ENCODE data around the gene BTG3. TPM values are rescaled to one million over a fixed set of nuclear protein-coding genes. Genes with fewer than 3 reads are reported as not detected.

Gene BTG3
- total RNA-seq, 2 donors from 2014 or later = 52.2 to 54.9 TPM

- Mint-ChIP-seq H3K4me3 (no peak overlapping the region), H3K27me3 (peaks cover 20 to 31% of the 10 kb centered on the region in 2 donors), H3K9me3 (no peaks in the 10 kb centered on the region), H3K4me1 (ENCODE audit: low read depth in 2 of 2) (no peaks in the 10 kb centered on the region), H3K36me3 (no peaks in the 10 kb centered on the region), H3K27ac (no peak overlapping the region)
- DNase-seq (ENCODE audit: low spot score) (no peak), ATAC-seq (no peak)
Measured at GRCh38 chr21:17577701-17578100, 35.0 kb downstream of the BTG3 start.

GRCh38 chr21:17576080-17576835 lies 36.4 kb downstream of the BTG3 start:
- ATAC-seq (no peak), DNase-seq (ENCODE audit: low spot score) (no peak)
- H3K9me3 Mint-ChIP-seq = no peaks in the 10 kb centered on the region
- H3K27me3 Mint-ChIP-seq = peaks cover 16 to 32% of the 10 kb centered on the region in 2 donors
- no peaks in the 10 kb centered on the region for H3K36me3 Mint-ChIP-seq
- no peaks in the 10 kb centered on the region for H3K4me1 Mint-ChIP-seq (ENCODE audit: low read depth in 2 of 2)
- no peak overlapping the region for H3K4me3 Mint-ChIP-seq
- H3K27ac Mint-ChIP-seq = no peak overlapping the region

GRCh38 chr21:17575076-17575475 lies 37.6 kb downstream of the BTG3 start:
- H3K9me3 Mint-ChIP-seq = no peaks in the 10 kb centered on the region
- H3K4me3 Mint-ChIP-seq = no peak overlapping the region
- DNase-seq (ENCODE audit: low spot score) (no peak), ATAC-seq (no peak)
- H3K36me3 Mint-ChIP-seq = no peaks in the 10 kb centered on the region
- H3K4me1 Mint-ChIP-seq (ENCODE audit: low read depth in 2 of 2) = no peaks in the 10 kb centered on the region
- no peak overlapping the region for H3K27ac Mint-ChIP-seq
- peaks cover 18 to 32% of the 10 kb centered on the region in 2 donors for H3K27me3 Mint-ChIP-seq

GRCh38 chr21:17572431-17572830 lies 40.3 kb downstream of the BTG3 start:
- DNase-seq (ENCODE audit: low spot score) (no peak), ATAC-seq (no peak)
- H3K4me1 Mint-ChIP-seq (ENCODE audit: low read depth in 2 of 2) = no peaks in the 10 kb centered on the region
- H3K27me3 Mint-ChIP-seq = peaks cover 14 to 17% of the 10 kb centered on the region in 2 donors
- no peak overlapping the region for H3K27ac Mint-ChIP-seq
- no peaks in the 10 kb centered on the region for H3K9me3 Mint-ChIP-seq
- H3K36me3 Mint-ChIP-seq = no peaks in the 10 kb centered on the region
- no peak overlapping the region for H3K4me3 Mint-ChIP-seq

GRCh38 chr21:17570786-17571185 lies 41.9 kb downstream of the BTG3 start:
- Mint-ChIP-seq H3K9me3 (no peaks in the 10 kb centered on the region), H3K4me1 (ENCODE audit: low read depth in 2 of 2) (no peaks in the 10 kb centered on the region), H3K36me3 (no peaks in the 10 kb centered on the region), H3K27ac (no peak overlapping the region), H3K27me3 (peaks cover 14 to 17% of the 10 kb centered on the region in 2 donors), H3K4me3 (no peak overlapping the region)
- no peak for DNase-seq (ENCODE audit: low spot score)
- no peak for ATAC-seq

GRCh38 chr21:17560377-17561025 lies 52.2 kb downstream of the BTG3 start:
- Mint-ChIP-seq H3K36me3 (no peaks in the 10 kb centered on the region), H3K9me3 (no peaks in the 10 kb centered on the region), H3K4me1 (ENCODE audit: low read depth in 2 of 2) (no peaks in the 10 kb centered on the region), H3K27me3 (peaks cover 3 to 20% of the 10 kb centered on the region in 2 donors), H3K27ac (no peak overlapping the region), H3K4me3 (no peak overlapping the region)
- DNase-seq (ENCODE audit: low spot score) (no peak), ATAC-seq (no peak)

- peaks cover 0 to 22% of the 10 kb centered on the region in 2 donors for H3K27me3 Mint-ChIP-seq
- DNase-seq (ENCODE audit: low spot score) (no peak), ATAC-seq (no peak)
- H3K4me1 Mint-ChIP-seq (ENCODE audit: low read depth in 2 of 2) = no peaks in the 10 kb centered on the region
- no peak overlapping the region for H3K4me3 Mint-ChIP-seq
- H3K9me3 Mint-ChIP-seq = no peaks in the 10 kb centered on the region
- no peaks in the 10 kb centered on the region for H3K36me3 Mint-ChIP-seq
- H3K27ac Mint-ChIP-seq = no peak overlapping the region
Measured at GRCh38 chr21:17554679-17555465, 57.8 kb downstream of the BTG3 start.

GRCh38 chr21:17554120-17554519 lies 58.6 kb downstream of the BTG3 start:
- Mint-ChIP-seq H3K27me3 (peaks cover 0 to 22% of the 10 kb centered on the region in 2 donors), H3K4me3 (no peak overlapping the region), H3K4me1 (ENCODE audit: low read depth in 2 of 2) (no peaks in the 10 kb centered on the region), H3K9me3 (no peaks in the 10 kb centered on the region), H3K36me3 (no peaks in the 10 kb centered on the region), H3K27ac (no peak overlapping the region)
- DNase-seq (ENCODE audit: low spot score) (no peak), ATAC-seq (no peak)

GRCh38 chr21:17552410-17552809 lies 60.3 kb downstream of the BTG3 start:
- H3K27me3 Mint-ChIP-seq = peaks cover 3 to 29% of the 10 kb centered on the region in 2 donors

GRCh38 chr21:17550671-17551308 lies 61.9 kb downstream of the BTG3 start:
- no peak overlapping the region for H3K27ac Mint-ChIP-seq
- no peak for DNase-seq (ENCODE audit: low spot score)
- H3K4me3 Mint-ChIP-seq = no peak overlapping the region
- no peaks in the 10 kb centered on the region for H3K9me3 Mint-ChIP-seq
- no peaks in the 10 kb centered on the region for H3K36me3 Mint-ChIP-seq
- ATAC-seq = no peak
- H3K27me3 Mint-ChIP-seq = peaks cover 3 to 21% of the 10 kb centered on the region in 2 donors
- H3K4me1 Mint-ChIP-seq (ENCODE audit: low read depth in 2 of 2) = no peaks in the 10 kb centered on the region

More at GRCh38 chr21:17552410-17552809, 60.3 kb downstream of the BTG3 start:
- no peaks in the 10 kb centered on the region for H3K36me3 Mint-ChIP-seq
- H3K4me3 Mint-ChIP-seq = no peak overlapping the region
- ATAC-seq = no peak
- no peaks in the 10 kb centered on the region for H3K4me1 Mint-ChIP-seq (ENCODE audit: low read depth in 2 of 2)
- H3K27ac Mint-ChIP-seq = no peak overlapping the region
- no peaks in the 10 kb centered on the region for H3K9me3 Mint-ChIP-seq
- no peak for DNase-seq (ENCODE audit: low spot score)

GRCh38 chr21:17548262-17548661 lies 64.4 kb downstream of the BTG3 start:
- ATAC-seq (no peak), DNase-seq (ENCODE audit: low spot score) (no peak)
- H3K27me3 Mint-ChIP-seq = peaks cover 3 to 7% of the 10 kb centered on the region in 2 donors
- no peaks in the 10 kb centered on the region for H3K4me1 Mint-ChIP-seq (ENCODE audit: low read depth in 2 of 2)
- no peaks in the 10 kb centered on the region for H3K9me3 Mint-ChIP-seq
- no peak overlapping the region for H3K27ac Mint-ChIP-seq
- H3K4me3 Mint-ChIP-seq = no peak overlapping the region
- H3K36me3 Mint-ChIP-seq = no peaks in the 10 kb centered on the region

GRCh38 chr21:17545007-17545406 lies 67.7 kb downstream of the BTG3 start:
- Mint-ChIP-seq H3K4me1 (ENCODE audit: low read depth in 2 of 2) (no peaks in the 10 kb centered on the region), H3K27me3 (peaks cover 5 to 13% of the 10 kb centered on the region in 2 donors), H3K27ac (no peak overlapping the region), H3K4me3 (no peak overlapping the region), H3K9me3 (no peaks in the 10 kb centered on the region), H3K36me3 (no peaks in the 10 kb centered on the region)
- DNase-seq (ENCODE audit: low spot score) = no peak
- no peak for ATAC-seq
